GM23338 (cell line): Measurements from ENCODE around the gene RAP1A. TPM values are rescaled to one million over a fixed set of nuclear protein-coding genes. Genes with fewer than 3 reads are reported as not detected.

Experiments
- ATAC-seq: fragments of 200-7000 bp; cut with Tn5 transposase; 3 replicates; pipeline ENCODE4 v1.9.1; 2020
- DNase-seq: peaks from one replicate; pipeline ENCODE4 v3.0.0-alpha.2; 2015; ENCODE audit warnings: low spot score
- H2AFZ ChIP-seq: fragments of 200-600 bp; sonication (generic); 2 replicates; pipeline ENCODE4 v1.8.0; 2016; ENCODE audit warnings: antibody characterized with exemption, mild to moderate bottlenecking, moderate library complexity
- H3F3A ChIP-seq: fragments of 200-600 bp; sonication (generic); replicated peaks from 2 replicates; pipeline ENCODE4 v1.8.0; 2017; ENCODE audit warnings: antibody characterized with exemption, mixed run types, low read depth
- H3K27ac ChIP-seq: fragments of 200-600 bp; sonication (generic); 2 replicates; pipeline ENCODE4 v1.6.1; 2016; ENCODE audit warnings: low read depth
- H3K27me3 ChIP-seq: fragments of 200-600 bp; sonication (generic); 2 replicates; pipeline ENCODE4 v1.8.0; 2016; ENCODE audit warnings: mild to moderate bottlenecking, mixed run types, moderate library complexity; ENCODE audit not compliant: insufficient read depth
- H3K36me3 ChIP-seq: fragments of 200-600 bp; sonication (generic); 2 replicates; pipeline ENCODE4 v1.8.0; 2016; ENCODE audit warnings: mild to moderate bottlenecking; ENCODE audit not compliant: insufficient read depth
- H3K4me1 ChIP-seq: fragments of 200-600 bp; sonication (generic); 2 replicates; pipeline ENCODE4 v1.8.0; 2016; ENCODE audit warnings: mild to moderate bottlenecking, moderate library complexity; ENCODE audit not compliant: insufficient read depth
- H3K4me2 ChIP-seq: fragments of 200-600 bp; sonication (generic); 2 replicates; pipeline ENCODE4 v1.7.1; 2017; ENCODE audit warnings: mixed run types
- H3K4me3 ChIP-seq: fragments of 200-600 bp; sonication (generic); 2 replicates; pipeline ENCODE4 v1.6.1; 2016; ENCODE audit warnings: mixed run types
- H3K79me2 ChIP-seq: fragments of 200-600 bp; sonication (generic); replicated peaks from 2 replicates; pipeline ENCODE4 v1.8.0; 2017; ENCODE audit warnings: mild to moderate bottlenecking; ENCODE audit not compliant: insufficient read depth
- H3K9me2 ChIP-seq: fragments of 200-600 bp; sonication (generic); 2 replicates; pipeline ENCODE4 v1.8.0; 2017; ENCODE audit not compliant: insufficient read depth
- H4K20me1 ChIP-seq: fragments of 200-600 bp; sonication (generic); replicated peaks from 2 replicates; pipeline ENCODE4 v1.8.0; 2017; ENCODE audit warnings: mild to moderate bottlenecking; ENCODE audit not compliant: insufficient read depth
- H3K27ac Mint-ChIP-seq: 2 replicates; pipeline ENCODE4 v1.8.0; 2020; ENCODE audit warnings: inconsistent platforms, mild to moderate bottlenecking, moderate library complexity, mixed read lengths
- H3K27me3 Mint-ChIP-seq: 3 replicates; pipeline ENCODE4 v1.8.0; 2022; ENCODE audit warnings: low read depth, mild to moderate bottlenecking, moderate library complexity, mixed read lengths, inconsistent platforms; ENCODE audit not compliant: insufficient read depth, poor library complexity
- H3K36me3 Mint-ChIP-seq: 3 replicates; pipeline ENCODE4 v1.8.0; 2021; ENCODE audit warnings: low read depth, mild to moderate bottlenecking, inconsistent platforms, moderate library complexity, mixed read lengths
- H3K4me1 Mint-ChIP-seq: 3 replicates; pipeline ENCODE4 v1.8.0; 2020; ENCODE audit warnings: mild to moderate bottlenecking, inconsistent platforms, mixed read lengths
- H3K4me3 Mint-ChIP-seq: 3 replicates; pipeline ENCODE4 v1.8.0; 2021; ENCODE audit warnings: moderate library complexity, mild to moderate bottlenecking, inconsistent platforms, mixed read lengths
- H3K9me3 Mint-ChIP-seq: 3 replicates; pipeline ENCODE4 v1.8.0; 2020; ENCODE audit warnings: moderate library complexity, mild to moderate bottlenecking, inconsistent platforms, mixed read lengths
- CREB1 ChIP-seq: fragments of 250-450 bp; sonication (Bioruptor Pico); IDR thresholded peaks from 2 replicates; pipeline ENCODE4 v1.5.0; 2020; ENCODE audit warnings: low read depth, mild to moderate bottlenecking, moderate library complexity
- CTCF ChIP-seq, 2 experiments: fragments of 200-600 bp in 1 of 2; sonication (generic) in 1 of 2; conservative IDR thresholded peaks; 2 replicates each; pipeline versions ENCODE4 v1.5.1 to v1.6.1; 2016 to 2017; ENCODE audit warnings: antibody characterized with exemption in 2 of 2, low read depth in 2 of 2, mild to moderate bottlenecking in 2 of 2, moderate library complexity in 1 of 2
- ETS1 ChIP-seq: IDR thresholded peaks from 2 replicates; pipeline ENCODE4 v1.6.1; 2016; ENCODE audit warnings: antibody characterized with exemption
- EZH2phosphoT487 ChIP-seq: fragments of 200-600 bp; sonication (generic); IDR thresholded peaks from one replicate; pipeline ENCODE4 v1.8.1; 2018; ENCODE audit warnings: antibody characterized with exemption; ENCODE audit not compliant: unreplicated experiment
- JUNB ChIP-seq: IDR thresholded peaks from one replicate; pipeline ENCODE4 v1.6.1; 2016; ENCODE audit warnings: antibody characterized with exemption; ENCODE audit not compliant: unreplicated experiment
- NANOG ChIP-seq: IDR thresholded peaks from 2 replicates; pipeline ENCODE4 v1.6.1; 2016; ENCODE audit warnings: antibody characterized with exemption, borderline replicate concordance
- POLR2AphosphoS5 ChIP-seq: IDR thresholded peaks from 2 replicates; pipeline ENCODE4 v1.6.1; 2016; ENCODE audit warnings: antibody characterized with exemption, low read depth
- REST ChIP-seq: IDR thresholded peaks from one replicate; pipeline ENCODE4 v1.6.1; 2018; ENCODE audit warnings: antibody characterized with exemption; ENCODE audit not compliant: unreplicated experiment
- STAT1 ChIP-seq: IDR thresholded peaks from one replicate; pipeline ENCODE4 v1.6.1; 2016; ENCODE audit warnings: antibody characterized with exemption; ENCODE audit not compliant: unreplicated experiment
- ZNF114 ChIP-seq: fragments of 250-450 bp; sonication (Bioruptor Pico); IDR thresholded peaks from 2 replicates; pipeline ENCODE4 v1.5.0; 2020; ENCODE audit warnings: mild to moderate bottlenecking, moderate library complexity
- ZNF331 ChIP-seq: fragments of 250-450 bp; sonication (Bioruptor Pico); IDR thresholded peaks from 2 replicates; pipeline ENCODE4 v1.5.0; 2020; ENCODE audit warnings: low read depth, mild to moderate bottlenecking, moderate library complexity
- polyA plus RNA-seq: library from polyadenylated mRNA; unstranded; fragments of >200 nt; fragmentation: Nextera tagmentation; extraction: Ambion mirVana; gene quantifications from 2 replicates; pipeline ENCODE4 v1.2.1, GENCODE V29; 2016
- total RNA-seq: library from RNA; depleted of rRNA; stranded (reverse); fragments of >200 nt; shearing (Covaris generic); gene quantifications from 2 replicates; pipeline ENCODE4 v1.2.3, GENCODE V29; 2014

The RAP1A gene
- total and polyA plus RNA-seq, 2 experiments from 2014 or later: 16.2 to 23.0 TPM

- no peak for TF ChIP-seq CTCF (conservative IDR thresholded peaks at IDR 0.05; ENCODE audit: low read depth in 2 of 2)
- TF ChIP-seq ZNF114 (CRISPR knock-in tag): no peak
- no peak for TF ChIP-seq ZNF331 (CRISPR knock-in tag)
- no peak for TF ChIP-seq POLR2AphosphoS5
- TF ChIP-seq EZH2phosphoT487: no peak
- no peak for TF ChIP-seq ETS1
- TF ChIP-seq NANOG: no peak
- no peak for TF ChIP-seq CREB1 (CRISPR knock-in tag)
- no peak for TF ChIP-seq JUNB
Measured at GRCh38 chr1:111696330-111696729, 76.7 kb downstream of the RAP1A start (continued).

- ATAC-seq: no peak
- H3K4me2 ChIP-seq: no peak overlapping the region
- H3K27me3 Mint-ChIP-seq: no peaks in the 10 kb centered on the region
- no peaks in the 10 kb centered on the region for H3K79me2 ChIP-seq
- no peaks in the 10 kb centered on the region for H3K27me3 ChIP-seq
- TF ChIP-seq JUNB: no peak
- TF ChIP-seq ETS1: no peak
- no peak for TF ChIP-seq ZNF114 (CRISPR knock-in tag)
- no peak overlapping the region for H3K4me3 Mint-ChIP-seq
- no peak for DNase-seq
- no peaks in the 10 kb centered on the region for H3K4me1 ChIP-seq
- no peaks in the 10 kb centered on the region for H3K9me3 Mint-ChIP-seq
- peaks cover 21% of the 10 kb centered on the region; the same call in 1 of the 2 replicates for H3K36me3 ChIP-seq
- no peak overlapping the region for H3K27ac Mint-ChIP-seq
- no peak overlapping the region for H3K4me3 ChIP-seq
- H3K36me3 Mint-ChIP-seq: peaks cover 15% of the 10 kb centered on the region; the same call in 2 of the 3 replicates
- H3K4me1 Mint-ChIP-seq: no peaks in the 10 kb centered on the region
- no peak overlapping the region for H3K27ac ChIP-seq
- no peaks in the 10 kb centered on the region for H3K9me2 ChIP-seq
- no peaks in the 10 kb centered on the region for H3F3A ChIP-seq
- 0 out of 2 replicates have a peak, but pooled peaks cover 3% of the 10 kb centered on the region for H4K20me1 ChIP-seq
- H2AFZ ChIP-seq: no peak overlapping the region
Measured at GRCh38 chr1:111699268-111699667, 79.7 kb downstream of the RAP1A start.

GRCh38 chr1:111702504-111703050, 83.0 kb downstream of the RAP1A start:
- H3K4me2 ChIP-seq: no peak overlapping the region
- Mint-ChIP-seq H3K4me1 (no peaks in the 10 kb centered on the region), H3K27ac (no peak overlapping the region), H3K27me3 (no peaks in the 10 kb centered on the region), H3K36me3 (peaks cover 12% of the 10 kb centered on the region), H3K9me3 (no peaks in the 10 kb centered on the region), H3K4me3 (no peak overlapping the region)
- H2AFZ ChIP-seq: no peak overlapping the region
- H3K27me3 ChIP-seq: no peaks in the 10 kb centered on the region
- H3K4me3 ChIP-seq: no peak overlapping the region
- H4K20me1 ChIP-seq: no peaks in the 10 kb centered on the region
- H3K79me2 ChIP-seq: no peaks in the 10 kb centered on the region
- DNase-seq (no peak), ATAC-seq (no peak)
- H3K4me1 ChIP-seq: no peaks in the 10 kb centered on the region
- peaks cover 21% of the 10 kb centered on the region; the same call in 1 of the 2 replicates for H3K36me3 ChIP-seq
- H3K27ac ChIP-seq: no peak overlapping the region
- H3K9me2 ChIP-seq: no peaks in the 10 kb centered on the region
- no peaks in the 10 kb centered on the region for H3F3A ChIP-seq
- TF ChIP-seq STAT1 (no peak), JUNB (no peak), ETS1 (no peak), CREB1 (CRISPR knock-in tag) (no peak), REST (no peak)
